OCI-LY7 (cell line): ENCODE data around the gene NUDT6.

Source experiments
- CTCF ChIP-seq: fragments of 200-600 bp; sonication (generic); conservative IDR thresholded peaks from 2 replicates; pipeline ENCODE4 v1.5.1; 2014; ENCODE audit warnings: mild to moderate bottlenecking, antibody characterized with exemption, low read length, moderate library complexity, mixed read lengths
- EZH2phosphoT487 ChIP-seq: fragments of 200-600 bp; sonication (generic); IDR thresholded peaks from 2 replicates; pipeline ENCODE4 v1.6.1; 2018; ENCODE audit warnings: low read depth, borderline replicate concordance, mild to moderate bottlenecking, mixed run types, antibody characterized with exemption, low read length, moderate library complexity, mixed read lengths

GRCh38 chr4:122914292-122914904 is 8.0 kb downstream of the NUDT6 start:
- TF ChIP-seq EZH2phosphoT487: no peak
- peak; percentile 88 for TF ChIP-seq CTCF
